HG03575 (cell line): ENCODE results near the gene SH2D3C.
"Not testable (repeated sequence)": the region's sequence is repeated elsewhere in the genome, so short reads cannot be mapped to it uniquely, and the experiment has no call there.

Source experiments
- ATAC-seq: cut with Tn5 transposase; IDR thresholded peaks from one replicate; pipeline ENCODE4 v1.9.1; 2021; ENCODE audit not compliant: unreplicated experiment, insufficient number of reproducible peaks, low FRiP score; ENCODE audit errors: extremely low read depth

The SH2D3C gene

GRCh38 chr9:127771570-127772189 is 6.8 kb downstream of the SH2D3C start:
- ATAC-seq, result no peak

- no peak for ATAC-seq
Measured at GRCh38 chr9:127770905-127771569, 7.4 kb downstream of the SH2D3C start.

- ATAC-seq, result no peak
Measured at GRCh38 chr9:127770583-127770904, 7.9 kb downstream of the SH2D3C start.

- no peak for ATAC-seq
Measured at GRCh38 chr9:127769929-127770582, 8.4 kb downstream of the SH2D3C start.

GRCh38 chr9:127769101-127769500 is 9.4 kb downstream of the SH2D3C start:
- ATAC-seq, result no peak

- ATAC-seq, result no peak
Measured at GRCh38 chr9:127768698-127769097, 9.8 kb downstream of the SH2D3C start.

GRCh38 chr9:127767909-127768331 is 10.5 kb downstream of the SH2D3C start:
- ATAC-seq, result no peak

GRCh38 chr9:127767410-127767809 is 11.1 kb downstream of the SH2D3C start:
- ATAC-seq, result no peak

- ATAC-seq, result no peak
Measured at GRCh38 chr9:127765418-127765817, 13.0 kb downstream of the SH2D3C start.

GRCh38 chr9:127763918-127764384 is 14.5 kb downstream of the SH2D3C start:
- no peak for ATAC-seq

GRCh38 chr9:127762111-127762676 is 16.3 kb downstream of the SH2D3C start:
- ATAC-seq, result no peak

GRCh38 chr9:127761491-127761956 is 16.9 kb downstream of the SH2D3C start:
- ATAC-seq, result no peak

- ATAC-seq, result no peak
Measured at GRCh38 chr9:127761061-127761460, 17.4 kb downstream of the SH2D3C start.

- ATAC-seq, result no peak
Measured at GRCh38 chr9:127758843-127759242, 19.6 kb downstream of the SH2D3C start.

GRCh38 chr9:127756776-127757175 is 21.7 kb downstream of the SH2D3C start:
- ATAC-seq, result not testable (repeated sequence)

- ATAC-seq, result no peak
Measured at GRCh38 chr9:127756233-127756632, 22.2 kb downstream of the SH2D3C start.

- ATAC-seq, result no peak
Measured at GRCh38 chr9:127755061-127756060, 23.1 kb downstream of the SH2D3C start.

GRCh38 chr9:127754099-127755060 is 24.1 kb downstream of the SH2D3C start:
- no peak for ATAC-seq
